Adrenal gland (tissue), 5 donors: ENCODE data around the gene PITPNM2.

Experiments
- POLR2A ChIP-seq, 2 donors: fragments of 450-650 bp; IDR thresholded peaks; one replicate each; pipeline ENCODE4 v1.6.1; 2017; ENCODE audit warnings: antibody characterized with exemption in 2 of 2, mild to moderate bottlenecking in 2 of 2, moderate library complexity in 1 of 2
- TF ChIP-seq, protein P1 (sequence below), 6 experiments: fragments of 450-650 bp in 4 of 6; fragments of 200-600 bp in 2 of 6; sonication (generic) in 1 of 6; IDR thresholded peaks; 1 replicate in 5 of 6; 2 replicates in 1 of 6; pipeline versions ENCODE4 v1.5.1 to v1.8.0; 2016 to 2021; ENCODE audit warnings: antibody characterized with exemption in 6 of 6, mild to moderate bottlenecking in 2 of 6, moderate library complexity in 1 of 6
- donor health status: DM: no; HTN: no; CAD: no.

DNA sequence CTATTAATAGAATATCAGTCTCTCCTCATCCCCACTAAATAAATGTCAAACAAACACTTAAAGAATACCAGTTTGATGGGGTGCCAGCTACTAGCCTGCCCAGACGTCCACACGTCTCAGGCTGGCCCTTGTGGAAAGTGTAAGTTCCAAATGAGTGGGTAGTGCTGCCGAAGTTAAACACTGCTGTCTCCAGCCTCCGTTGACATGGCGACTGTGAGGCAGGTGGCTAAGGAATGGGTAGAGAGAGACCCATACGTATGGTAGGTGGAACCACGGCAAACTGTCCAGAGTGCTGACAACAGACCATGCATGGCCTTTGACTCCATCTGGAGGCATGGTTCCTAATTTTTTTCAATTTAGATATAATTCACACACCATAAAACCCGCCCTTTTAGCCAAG, 37.9 kb downstream of the PITPNM2 start:
- TF ChIP-seq, protein P1, sequence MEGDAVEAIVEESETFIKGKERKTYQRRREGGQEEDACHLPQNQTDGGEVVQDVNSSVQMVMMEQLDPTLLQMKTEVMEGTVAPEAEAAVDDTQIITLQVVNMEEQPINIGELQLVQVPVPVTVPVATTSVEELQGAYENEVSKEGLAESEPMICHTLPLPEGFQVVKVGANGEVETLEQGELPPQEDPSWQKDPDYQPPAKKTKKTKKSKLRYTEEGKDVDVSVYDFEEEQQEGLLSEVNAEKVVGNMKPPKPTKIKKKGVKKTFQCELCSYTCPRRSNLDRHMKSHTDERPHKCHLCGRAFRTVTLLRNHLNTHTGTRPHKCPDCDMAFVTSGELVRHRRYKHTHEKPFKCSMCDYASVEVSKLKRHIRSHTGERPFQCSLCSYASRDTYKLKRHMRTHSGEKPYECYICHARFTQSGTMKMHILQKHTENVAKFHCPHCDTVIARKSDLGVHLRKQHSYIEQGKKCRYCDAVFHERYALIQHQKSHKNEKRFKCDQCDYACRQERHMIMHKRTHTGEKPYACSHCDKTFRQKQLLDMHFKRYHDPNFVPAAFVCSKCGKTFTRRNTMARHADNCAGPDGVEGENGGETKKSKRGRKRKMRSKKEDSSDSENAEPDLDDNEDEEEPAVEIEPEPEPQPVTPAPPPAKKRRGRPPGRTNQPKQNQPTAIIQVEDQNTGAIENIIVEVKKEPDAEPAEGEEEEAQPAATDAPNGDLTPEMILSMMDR (IDR thresholded peaks at IDR 0.05) = no peak
- no peak for TF ChIP-seq POLR2A (IDR thresholded peaks at IDR 0.05)
